ENCODE measurements around the gene EIF5A.

- TF ChIP-seq CTCF (IDR thresholded peaks at IDR 0.05; ENCODE audit: extremely low read depth in 1 of 2, insufficient read depth in 1 of 2, low read depth in 1 of 2, low read length in 2 of 2) (no peak), EZH2 (IDR thresholded peaks at IDR 0.05; ENCODE audit: borderline replicate concordance, low read depth, low read length, severe bottlenecking) (no peak), POLR2AphosphoS5 (IDR thresholded peaks at IDR 0.05; ENCODE audit: insufficient read depth, low read depth, low read length) (no peak), POLR2A (IDR thresholded peaks at IDR 0.05; ENCODE audit: low read depth, low read length) (no peak), MYC (IDR thresholded peaks at IDR 0.05; ENCODE audit: low read depth, low read length) (no peak)
Observed at GRCh38 chr17:7318121-7318860, 10.9 kb downstream of the EIF5A start.

Measured in endothelial cell of umbilical vein (primary cell).